Activated CD4-positive, alpha-beta T cell treated with anti-CD3 and anti-CD28 coated beads for 4 hours (primary cell): Measurements from ENCODE around the gene JMJD1C.
"Not testable (repeated sequence)": the region's sequence is repeated elsewhere in the genome, so short reads cannot be mapped to it uniquely, and the experiment has no call there.

Experiments used
- DNase-seq, 2 donors: peaks; one replicate each; pipeline ENCODE4 v3.0.0-alpha.2; 2020

Gene JMJD1C

DNA sequence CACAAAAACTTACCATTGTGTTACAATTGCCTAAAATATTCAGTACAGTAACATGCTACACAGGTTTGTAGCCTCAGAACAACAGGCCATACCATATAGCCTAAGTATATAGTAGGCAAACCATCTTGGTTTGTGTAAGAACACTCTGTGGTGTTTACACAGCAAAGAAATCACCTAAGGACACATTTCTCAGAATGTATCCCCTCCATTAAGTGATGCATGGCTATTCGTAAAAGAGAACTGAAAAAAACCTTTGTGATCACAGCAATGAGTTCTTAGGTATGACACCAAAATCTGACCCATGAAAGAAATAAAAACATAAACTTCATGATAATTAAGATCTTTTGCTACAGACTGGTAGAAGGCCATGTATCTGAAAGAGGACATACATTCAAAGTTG, 121.5 kb downstream of the JMJD1C start:
- no peak for DNase-seq

DNA sequence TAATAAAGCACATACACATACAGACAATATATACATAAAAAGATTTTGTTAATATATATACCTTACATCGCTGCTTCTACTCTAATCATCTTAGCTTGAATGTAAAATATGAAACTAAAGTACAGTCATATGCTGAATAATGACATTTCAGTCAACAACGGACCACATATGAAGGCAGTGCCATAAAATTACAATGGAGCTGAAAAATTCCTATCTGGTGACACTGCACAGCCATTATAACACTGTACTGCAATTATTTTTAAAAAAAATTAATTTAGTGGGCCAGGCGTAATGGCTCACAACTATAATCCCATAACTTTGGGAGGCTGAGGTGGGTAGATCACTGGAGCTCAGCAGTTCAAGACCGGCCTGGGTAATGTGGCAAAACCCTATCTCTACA, 122.3 kb downstream of the JMJD1C start:
- DNase-seq: no peak

DNA sequence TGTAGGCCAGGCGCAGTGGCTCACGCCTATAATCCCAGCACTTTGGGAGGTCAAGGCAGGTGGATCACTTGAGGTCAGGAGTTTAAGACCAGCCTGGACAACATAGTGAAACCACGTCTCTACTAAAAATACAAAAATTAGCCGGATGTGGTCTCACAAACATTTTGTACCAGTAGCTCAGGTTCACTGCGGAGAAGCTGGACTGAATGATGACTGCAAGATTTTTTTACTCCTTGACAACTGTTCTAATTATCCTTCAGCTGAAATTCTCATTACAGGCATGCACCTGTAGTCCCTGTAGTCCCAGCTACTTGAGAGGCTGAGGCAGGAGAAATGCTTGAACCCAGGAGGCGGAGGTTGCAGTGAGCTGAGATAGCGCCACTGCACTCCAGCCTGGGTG, 126.1 kb downstream of the JMJD1C start:
- not testable (repeated sequence) for DNase-seq

DNA sequence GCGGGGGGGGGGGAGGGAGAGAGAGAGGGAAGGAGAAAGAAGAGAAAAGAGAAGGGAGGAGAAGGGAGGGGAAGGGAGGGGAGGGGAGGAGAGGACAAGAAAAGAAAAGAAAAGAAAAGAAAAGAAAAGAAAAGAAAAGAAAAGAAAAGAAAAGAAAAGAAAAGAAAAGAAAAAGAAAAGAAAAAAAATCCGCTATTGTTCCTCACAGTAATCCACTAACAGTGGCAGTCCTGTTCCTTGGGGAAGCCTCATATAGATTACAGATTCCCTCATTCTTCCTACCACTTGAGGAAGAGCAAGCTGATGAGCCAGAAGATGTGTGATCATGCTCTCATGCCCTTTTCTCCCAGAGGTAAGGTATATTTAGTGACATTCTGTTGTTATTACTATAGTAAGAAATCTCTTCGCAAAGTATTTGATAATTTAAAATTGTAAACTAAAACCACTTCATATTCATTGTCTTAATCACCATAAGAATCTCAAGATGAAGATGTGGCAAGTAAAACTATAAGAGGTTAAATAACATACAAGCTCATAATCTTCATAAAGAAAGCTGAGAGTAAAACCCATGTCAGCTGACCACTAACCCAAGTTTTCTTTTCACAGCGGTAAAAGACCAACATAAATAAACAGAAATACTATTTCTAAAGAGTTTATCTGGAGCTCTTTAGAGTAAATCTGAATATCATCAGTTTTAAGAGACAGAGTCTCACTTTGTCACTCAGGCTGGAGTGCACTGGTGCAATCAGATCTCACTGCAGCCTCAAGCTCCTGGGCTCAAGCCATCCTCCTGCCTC, 128.1 kb downstream of the JMJD1C start:
- DNase-seq: no peak

DNA sequence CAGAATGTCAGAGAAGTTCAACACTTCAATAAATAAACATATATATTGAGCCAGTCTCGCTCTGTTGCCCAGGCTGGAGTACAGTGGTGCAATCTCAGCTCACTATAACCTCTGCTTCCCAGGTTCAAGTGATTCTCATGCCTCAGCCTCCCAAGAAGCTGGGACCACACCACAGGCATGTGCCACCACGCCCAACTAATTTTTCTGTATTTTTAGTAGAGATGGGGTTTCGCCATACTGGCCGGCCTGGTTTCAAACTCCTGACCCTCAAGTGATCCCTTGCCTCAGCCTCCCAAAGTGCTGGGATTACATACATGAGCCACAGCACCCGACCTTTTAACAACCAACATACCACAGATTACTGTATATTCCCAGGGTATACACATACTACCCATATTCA, 134.2 kb downstream of the JMJD1C start:
- DNase-seq: no peak

DNA sequence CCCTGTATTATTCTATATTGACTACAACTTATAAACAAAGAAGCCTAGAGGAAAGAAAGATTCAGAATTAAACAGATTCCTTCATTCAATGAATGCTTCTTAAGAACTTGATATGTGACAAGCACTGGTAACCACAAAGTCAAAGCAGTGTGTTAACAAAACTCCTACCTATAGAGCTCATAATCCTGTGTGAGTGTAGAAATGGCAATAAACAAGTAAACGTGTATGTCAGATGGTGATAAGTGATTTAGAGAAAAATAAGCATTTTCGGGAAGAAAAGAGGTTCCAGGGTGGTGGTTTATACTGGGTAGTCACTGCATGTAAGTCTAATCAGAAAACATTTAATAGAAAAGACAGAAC, 141.3 kb downstream of the JMJD1C start:
- no peak for DNase-seq

DNA sequence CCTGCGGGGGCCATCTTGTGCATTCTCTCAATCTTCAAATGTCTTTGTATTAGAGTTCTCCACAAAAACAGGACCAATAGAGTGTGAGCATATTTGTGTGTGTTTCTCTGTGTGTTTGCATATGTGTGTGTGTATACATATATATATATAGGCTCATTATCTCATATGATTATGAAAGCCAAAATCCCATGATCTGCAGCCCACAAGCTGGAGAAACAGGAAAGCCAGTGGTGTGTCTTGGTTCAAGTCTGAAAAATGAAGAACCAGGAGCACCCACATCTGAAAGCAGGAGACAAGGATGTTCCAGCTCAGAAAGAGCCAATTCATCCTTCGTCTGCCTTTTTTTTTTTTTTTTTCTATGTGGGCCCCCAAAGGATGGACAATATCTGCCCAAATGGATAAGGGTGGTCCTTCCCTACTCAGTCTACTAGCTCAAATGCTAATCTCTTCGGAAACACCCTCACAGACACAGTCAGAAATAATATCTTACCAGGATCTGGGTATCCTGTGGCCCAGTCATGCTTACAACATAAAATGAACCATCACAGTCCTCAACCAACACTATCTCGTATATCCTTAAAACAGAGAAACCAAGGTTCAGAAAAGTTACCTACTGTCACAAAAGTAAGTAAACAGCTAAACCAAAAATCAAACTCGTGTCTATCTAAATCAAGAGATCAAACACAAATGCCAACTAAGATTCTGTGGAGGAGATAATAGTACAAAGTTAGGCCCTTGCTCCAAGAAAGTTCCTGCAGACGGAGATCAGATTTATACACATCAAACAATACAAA, 141.9 kb downstream of the JMJD1C start:
- DNase-seq: no peak

DNA sequence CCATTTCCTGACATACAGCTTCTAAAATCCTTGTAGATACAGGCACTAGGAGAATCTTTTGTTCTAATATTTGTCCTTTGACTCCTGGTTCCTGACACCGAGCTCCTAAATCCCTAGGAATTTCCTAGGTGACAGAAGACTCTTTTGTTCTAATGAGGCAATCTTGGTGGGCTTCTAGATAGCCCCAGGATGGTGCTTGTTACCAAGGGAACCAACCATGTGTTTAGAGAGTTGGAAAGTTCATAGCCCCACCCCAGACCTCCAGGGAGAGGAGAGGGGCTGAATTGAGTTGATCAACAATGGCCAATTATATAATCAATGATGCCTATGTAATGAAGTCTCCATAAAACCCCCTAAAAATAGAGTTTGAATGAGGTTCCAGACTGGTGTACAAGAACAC, 145.1 kb downstream of the JMJD1C start:
- DNase-seq: no peak

DNA sequence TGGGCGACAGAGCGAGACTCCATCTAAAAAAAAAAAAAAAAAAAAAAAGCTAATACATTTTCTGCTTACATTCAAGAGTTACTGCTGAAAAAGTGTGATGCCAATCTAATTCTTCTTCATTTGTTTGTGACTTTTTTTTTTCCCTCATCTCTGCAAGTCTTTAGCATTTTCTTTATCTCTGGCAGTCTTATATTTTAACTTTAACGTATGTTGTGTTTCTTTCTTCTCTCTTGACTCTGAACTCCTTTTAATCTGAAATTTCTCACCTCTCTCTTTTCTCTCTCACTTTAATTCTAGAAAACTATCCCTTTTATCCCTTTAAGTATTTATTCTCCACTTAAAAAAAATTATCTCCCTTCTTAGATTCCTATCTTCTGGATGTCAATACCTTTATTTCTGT, 146.5 kb downstream of the JMJD1C start:
- DNase-seq: no peak

DNA sequence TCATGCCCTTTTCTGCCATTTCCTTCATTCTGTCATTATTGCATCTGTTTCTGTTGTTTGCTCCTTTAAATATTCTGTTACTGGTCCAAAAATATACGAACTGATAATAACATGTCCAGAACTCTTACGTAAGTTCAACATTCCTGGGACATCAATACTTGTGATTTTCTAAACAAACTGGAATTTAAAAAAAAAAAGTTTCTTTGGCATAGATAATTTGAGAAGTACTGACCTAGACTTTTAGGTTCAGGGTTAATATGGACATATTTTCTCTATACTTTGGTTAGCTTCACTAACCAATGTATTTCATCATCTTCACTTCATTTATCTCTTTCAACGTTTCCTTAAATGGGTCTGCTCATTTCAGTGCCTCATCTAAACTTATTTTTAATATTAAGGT, 147.3 kb downstream of the JMJD1C start:
- no peak for DNase-seq

DNA sequence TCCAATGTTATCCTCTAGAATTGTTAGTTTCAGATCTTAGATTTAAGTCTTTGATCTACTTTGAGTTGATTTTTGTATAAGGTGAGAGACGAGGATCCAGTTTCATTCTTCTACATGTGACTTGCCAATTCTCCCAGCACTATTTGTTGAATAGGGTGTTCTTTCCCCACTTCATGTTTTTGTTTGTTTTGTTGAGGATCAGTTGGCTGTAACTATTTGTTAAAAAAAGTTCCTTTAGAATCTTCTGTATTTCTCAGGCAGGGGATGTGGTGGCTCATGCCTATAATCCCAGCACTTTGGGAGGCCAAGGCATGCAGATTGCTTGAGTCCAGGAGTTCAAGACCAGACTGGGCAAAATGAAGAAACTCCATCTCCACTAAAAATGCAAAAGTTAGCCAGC, 151.8 kb downstream of the JMJD1C start:
- no peak for DNase-seq

DNA sequence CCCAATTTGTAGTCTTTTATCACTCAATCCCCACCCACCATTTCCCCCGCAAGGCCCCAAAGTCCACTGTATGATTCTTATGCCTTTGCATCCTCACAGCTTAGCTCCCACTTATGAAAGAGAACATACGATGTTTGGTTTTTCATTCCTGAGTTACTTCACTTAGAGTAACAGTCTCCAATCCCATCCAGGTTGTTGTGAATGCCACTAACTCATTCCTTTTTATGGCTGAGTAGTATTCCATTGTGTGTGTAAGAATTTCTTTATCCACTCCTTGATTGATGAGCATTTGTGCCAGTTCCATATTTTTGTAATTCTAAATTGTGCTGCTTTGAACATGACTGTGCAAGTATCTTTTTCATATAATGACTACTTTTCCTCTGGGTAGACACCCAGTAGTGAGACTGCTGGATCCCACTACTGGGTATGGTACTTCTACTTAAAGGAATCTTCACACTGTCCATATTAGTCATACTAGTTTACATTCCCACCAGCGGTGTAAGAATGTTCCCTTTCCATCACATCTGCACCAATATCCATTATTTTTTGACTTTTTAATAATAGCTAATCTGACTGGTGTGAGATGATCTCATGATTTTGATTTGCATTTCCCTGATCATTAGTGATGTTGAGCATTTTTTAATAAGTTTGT, 152.6 kb downstream of the JMJD1C start:
- DNase-seq: no peak

DNA sequence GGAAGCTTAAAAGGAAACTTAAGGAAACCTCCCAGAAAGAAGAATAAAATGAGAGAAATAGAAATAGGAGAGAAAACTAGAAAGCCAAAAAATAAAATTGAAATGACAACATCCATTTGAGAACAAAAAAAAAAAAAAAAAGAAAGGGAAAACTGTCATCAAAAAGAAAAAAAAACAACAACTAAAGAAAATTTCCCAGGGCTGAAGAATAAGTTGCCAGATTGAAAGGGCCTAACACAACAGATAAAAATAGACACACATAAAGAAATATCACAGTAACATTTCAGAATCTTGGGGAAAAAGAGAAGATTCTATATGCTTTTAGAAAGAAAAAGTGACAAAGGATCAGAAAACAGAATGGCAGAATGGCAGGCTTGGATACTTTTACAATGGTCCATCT, 157.1 kb downstream of the JMJD1C start:
- DNase-seq: no peak

DNA sequence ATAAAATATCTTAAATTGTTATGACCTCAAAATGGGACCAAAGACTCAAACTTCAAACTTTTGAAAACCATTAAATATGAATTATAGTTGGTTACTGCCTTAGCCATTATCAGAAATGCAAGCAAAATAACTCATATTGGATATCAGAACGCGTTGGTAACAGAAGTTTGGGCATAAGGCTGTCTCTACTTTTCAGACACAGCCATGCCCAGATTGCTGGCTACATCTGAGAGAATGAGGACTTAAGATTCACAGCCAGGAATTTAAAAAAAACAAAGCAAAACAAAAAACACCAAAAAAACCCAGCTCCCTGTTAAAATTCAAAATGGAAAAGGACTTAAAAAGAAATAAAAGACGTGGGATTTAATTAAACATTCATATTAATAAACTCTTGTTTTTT, 161.6 kb downstream of the JMJD1C start:
- no peak for DNase-seq

DNA sequence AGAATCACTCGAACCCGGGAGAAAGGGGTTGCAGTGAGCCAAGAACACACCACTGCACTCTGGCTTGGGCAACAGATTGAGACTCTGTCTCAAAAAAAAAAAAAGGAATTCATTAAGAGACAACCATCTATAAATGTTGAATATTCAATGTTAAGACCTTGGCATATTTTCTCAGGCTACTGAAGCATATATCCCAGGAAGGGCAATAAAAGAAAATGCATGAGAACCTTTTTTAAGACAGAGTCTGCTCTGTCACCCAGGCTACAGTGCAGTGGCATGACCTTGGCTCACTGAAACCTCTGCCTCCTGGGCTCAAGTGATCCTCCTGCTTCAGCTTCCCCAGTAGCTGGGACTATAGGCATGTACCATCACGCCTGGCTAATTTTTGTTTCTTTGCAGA, 165.0 kb downstream of the JMJD1C start:
- DNase-seq: no peak

DNA sequence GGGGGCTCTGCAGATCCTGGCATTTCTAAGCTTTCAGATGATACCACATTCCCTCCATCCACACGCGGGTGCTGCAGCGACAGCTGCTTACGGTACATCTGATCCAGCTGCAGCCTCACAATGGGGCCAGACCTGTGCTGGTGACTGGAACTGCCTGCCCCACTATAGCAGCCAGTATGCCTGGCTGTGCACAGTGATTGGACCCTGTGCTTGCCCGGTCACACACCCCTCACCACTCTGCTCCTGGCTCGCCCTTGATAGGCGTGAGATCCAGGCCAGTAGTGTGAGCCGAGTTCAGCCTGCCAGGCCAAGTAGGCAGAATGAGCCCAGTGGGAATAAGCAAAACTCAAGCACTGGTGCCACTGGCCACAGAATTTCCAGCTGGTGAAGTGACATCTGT, 167.8 kb downstream of the JMJD1C start:
- DNase-seq: no peak

DNA sequence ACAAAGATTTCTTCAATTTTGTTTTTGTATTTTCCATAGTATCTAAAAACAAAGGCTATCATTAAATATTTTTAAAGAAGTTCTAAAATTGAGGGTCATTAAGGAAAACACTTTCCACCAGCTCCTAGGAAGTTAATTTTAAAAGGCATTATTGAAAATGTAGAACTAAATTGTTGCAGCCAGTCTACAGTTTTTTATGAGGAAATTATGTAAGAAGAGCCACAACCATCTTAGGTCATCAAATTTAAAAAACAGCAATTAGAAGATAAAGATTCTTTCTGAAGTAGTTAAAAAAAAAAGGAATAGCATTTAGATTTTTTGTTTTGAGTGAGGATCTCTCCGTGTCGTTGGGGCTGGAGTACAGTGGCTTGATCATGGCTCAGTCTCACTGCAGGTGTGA, 171.0 kb downstream of the JMJD1C start:
- DNase-seq: no peak

DNA sequence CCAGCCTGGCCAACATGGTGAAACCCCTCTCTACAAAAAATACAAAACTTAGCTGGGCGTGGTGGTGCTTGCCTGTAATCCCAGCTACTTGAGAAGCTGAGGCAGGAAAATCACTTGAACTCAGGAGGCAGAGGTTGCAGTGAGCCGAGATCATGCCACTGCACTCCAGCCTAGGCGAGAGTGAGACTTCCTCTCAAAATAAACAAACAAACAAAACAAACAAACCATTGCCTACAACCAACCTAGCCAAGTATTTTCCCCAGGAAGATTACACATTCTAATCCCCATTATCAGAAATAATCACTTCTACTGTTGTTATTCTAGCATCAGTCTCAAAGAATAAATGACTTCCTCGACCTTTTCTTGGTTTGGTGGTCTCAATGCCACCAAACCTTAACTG, 172.9 kb downstream of the JMJD1C start:
- not testable (repeated sequence) for DNase-seq

DNA sequence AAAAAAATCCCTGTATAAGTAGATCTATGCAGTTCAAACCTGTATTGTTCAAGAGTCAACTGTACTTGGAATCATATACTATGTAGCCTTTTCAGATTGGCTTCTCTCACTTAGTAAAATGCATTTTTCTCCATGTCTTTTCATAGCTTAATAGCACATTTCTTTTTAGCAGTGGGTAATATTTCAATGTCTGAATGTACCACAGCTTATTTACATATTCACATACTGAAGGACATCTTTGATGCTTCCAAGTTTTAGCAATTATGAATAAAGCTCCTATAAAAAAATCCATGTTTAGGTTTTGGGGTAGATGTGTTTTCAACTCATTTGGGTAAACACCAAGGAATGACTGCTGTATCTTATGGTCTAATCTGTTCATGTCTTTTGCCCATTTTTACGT, 177.6 kb downstream of the JMJD1C start:
- DNase-seq: no peak

DNA sequence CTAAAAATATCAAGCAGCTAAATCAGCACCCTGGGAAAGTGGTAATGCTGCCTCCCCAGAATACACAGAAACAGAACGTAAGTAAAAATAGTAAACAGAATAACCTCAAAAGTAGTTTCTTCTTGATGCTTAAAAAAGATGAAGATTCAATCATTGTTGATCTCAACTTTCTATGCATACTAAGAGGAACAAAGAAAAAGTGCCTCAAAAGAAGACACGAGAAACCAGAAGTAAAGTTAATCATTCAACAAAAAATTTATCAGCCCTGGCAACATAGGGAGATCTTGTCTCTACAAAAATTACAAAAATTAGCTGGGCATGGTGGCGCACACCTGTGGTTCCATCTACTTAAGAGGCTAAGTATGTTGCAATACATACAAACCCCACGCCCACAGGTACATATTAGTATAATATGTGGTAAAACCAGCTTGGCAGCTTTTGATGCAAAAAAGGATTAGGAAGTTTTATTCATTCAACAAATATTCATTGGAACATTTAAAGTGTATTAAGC, 179.0 kb downstream of the JMJD1C start:
- DNase-seq: no peak

DNA sequence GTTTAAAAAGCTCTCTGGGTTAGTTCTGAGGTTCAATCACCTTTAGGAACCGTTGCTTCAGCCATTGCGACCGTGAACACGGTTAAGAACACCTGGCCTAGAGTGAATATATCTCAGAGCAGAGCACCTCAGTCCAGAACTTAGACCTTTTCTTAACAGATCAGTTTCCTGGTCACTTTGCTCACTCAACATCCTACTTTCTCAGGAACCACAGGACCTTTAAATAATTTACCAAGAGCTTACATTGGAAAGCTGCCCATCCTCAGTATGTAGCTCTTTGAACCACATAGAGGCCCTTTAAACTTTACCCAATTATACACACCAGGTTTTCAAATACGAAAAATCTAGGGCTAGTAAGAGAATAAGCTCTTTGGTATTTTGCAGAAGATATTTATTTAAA, 179.4 kb downstream of the JMJD1C start:
- DNase-seq: no peak

DNA sequence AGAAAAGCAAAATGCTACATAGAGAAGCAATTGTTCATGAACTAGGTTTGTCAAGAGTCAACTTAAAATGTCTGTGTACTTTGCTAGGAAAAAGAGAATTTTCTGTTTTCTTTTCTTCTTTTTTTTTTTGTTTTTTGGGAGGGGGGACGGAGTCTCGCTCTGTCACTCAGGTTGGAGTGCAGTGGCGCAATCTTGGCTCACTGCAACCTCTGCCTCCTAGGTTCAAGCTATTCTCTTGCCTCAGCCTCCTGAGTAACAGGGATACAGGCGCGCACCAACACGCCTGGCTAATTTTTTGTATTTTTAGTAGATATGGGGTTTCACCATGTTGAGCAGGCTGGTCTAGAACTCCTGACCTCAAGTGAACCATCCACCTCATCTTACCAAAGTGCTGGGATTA, 181.9 kb downstream of the JMJD1C start:
- not testable (repeated sequence) for DNase-seq

DNA sequence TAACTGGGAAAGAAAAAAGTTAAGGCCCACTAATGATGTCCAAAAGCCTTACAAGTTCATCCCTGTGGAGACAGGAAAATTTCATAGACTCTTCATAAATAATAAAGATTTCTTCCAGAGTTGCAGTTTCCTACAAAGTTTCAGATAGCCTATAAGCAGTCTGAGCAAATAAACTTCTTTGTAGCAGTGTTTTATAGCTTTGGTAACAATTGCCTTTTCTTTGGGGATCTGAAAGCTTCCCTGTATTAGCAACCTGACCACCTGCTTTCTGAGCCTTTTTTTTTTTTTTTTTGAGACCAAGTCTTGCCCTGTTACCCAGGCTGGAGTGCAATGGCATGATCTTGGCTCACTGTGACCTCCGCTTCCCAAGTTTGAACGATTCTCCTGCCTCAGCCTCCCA, 182.7 kb downstream of the JMJD1C start:
- DNase-seq: no peak

DNA sequence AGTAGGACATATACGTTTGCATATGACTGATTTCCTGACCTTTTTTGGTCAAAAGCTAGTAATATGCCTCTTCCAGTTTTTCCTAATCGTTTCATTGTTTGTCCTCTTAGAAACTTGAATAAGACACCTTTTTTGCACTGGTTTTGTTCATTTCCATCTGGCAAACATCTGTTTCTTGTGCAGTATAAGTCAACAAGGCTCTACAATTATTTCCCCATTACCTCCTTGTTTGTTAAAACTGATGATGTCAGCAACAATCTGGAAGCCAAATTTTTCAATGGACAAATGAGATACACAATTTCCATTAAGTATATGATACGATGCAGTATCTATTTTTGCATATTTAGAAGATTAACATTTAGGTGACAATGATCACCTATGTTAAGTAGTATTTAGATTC, 183.8 kb downstream of the JMJD1C start:
- DNase-seq: no peak
